ENCODE results near the gene PARD3.

The PARD3 gene

DNA sequence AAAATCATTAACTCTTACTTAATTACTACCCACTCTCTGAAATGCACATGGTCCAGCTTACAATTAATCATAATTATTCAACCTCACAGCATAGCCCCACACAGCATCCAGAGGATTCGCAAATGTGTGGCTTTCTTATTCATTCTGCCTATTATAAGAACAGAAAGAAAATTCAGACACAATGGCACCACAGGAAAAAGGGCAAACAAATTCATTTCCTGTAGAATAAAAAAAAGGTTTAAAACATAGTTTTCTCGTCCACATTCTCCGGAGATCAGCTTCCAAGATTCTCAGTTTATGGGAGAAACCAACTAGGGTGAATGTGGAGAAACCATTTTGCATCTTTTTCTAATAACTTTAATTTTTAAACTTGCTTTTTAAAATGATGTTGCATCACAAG lies 201.6 kb downstream of the PARD3 start:
- H3K36me3 ChIP-seq (ENCODE audit: control insufficient read depth, low read depth, low read length): no peaks in the 10 kb centered on the region
- H3K4me3 ChIP-seq (ENCODE audit: low read length): no peak overlapping the region
- no peaks in the 10 kb centered on the region for H3K9me3 ChIP-seq (ENCODE audit: control insufficient read depth, low read depth, low read length)
- H3K27me3 ChIP-seq (ENCODE audit: control insufficient read depth, insufficient read depth, low read length): no peaks in the 10 kb centered on the region
- H3K27ac ChIP-seq (ENCODE audit: low read length): no peak overlapping the region
- H3K4me1 ChIP-seq (ENCODE audit: control insufficient read depth, low read depth, low read length): peaks cover 16% of the 10 kb centered on the region
- no peak overlapping the region for H3K9ac ChIP-seq (ENCODE audit: low read length)

DNA sequence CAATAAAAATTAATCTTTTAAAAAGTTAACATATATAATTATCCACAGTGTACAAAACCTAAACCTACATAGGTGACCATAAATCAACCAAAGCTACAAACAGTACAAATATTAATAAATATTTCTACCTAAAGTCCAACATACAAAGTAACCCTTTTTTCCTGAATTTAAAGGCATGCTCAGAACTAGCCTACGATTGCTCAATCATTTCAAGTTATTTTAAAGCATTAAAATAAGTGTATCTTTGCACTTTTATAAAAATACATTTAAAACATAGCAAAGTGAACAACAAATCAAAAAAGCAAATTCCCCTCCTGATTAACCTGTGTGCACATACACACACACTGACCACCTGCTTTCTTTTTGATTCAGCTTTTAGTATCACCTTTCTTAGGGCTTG lies 202.2 kb downstream of the PARD3 start:
- no peaks in the 10 kb centered on the region for H3K27me3 ChIP-seq (ENCODE audit: control insufficient read depth, insufficient read depth, low read length)
- H3K9me3 ChIP-seq (ENCODE audit: control insufficient read depth, low read depth, low read length): no peaks in the 10 kb centered on the region
- H3K27ac ChIP-seq (ENCODE audit: low read length): no peak overlapping the region
- peaks cover 16% of the 10 kb centered on the region for H3K4me1 ChIP-seq (ENCODE audit: control insufficient read depth, low read depth, low read length)
- H3K9ac ChIP-seq (ENCODE audit: low read length): no peak overlapping the region
- H3K4me3 ChIP-seq (ENCODE audit: low read length): no peak overlapping the region
- H3K36me3 ChIP-seq (ENCODE audit: control insufficient read depth, low read depth, low read length): no peaks in the 10 kb centered on the region

DNA sequence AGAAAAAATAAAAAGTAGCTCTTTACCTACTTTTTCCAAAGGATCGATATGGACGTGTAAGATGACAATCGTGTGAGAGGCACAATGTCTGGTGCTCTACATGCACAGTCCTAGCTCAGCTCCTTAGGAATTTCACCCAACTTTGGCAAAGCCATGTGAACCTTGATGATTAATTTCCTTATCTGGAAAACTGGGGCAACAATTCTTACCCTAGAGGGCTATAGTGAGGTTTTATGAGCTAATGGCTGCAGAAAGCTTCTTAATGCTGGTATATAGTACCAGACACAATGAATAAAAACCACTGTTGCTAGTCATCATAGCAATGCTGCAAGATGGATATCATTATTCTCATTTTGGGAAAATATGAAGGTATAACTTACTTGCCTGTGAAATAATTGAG lies 202.7 kb downstream of the PARD3 start:
- Histone ChIP-seq H3K4me1 (ENCODE audit: control insufficient read depth, low read depth, low read length) (peaks cover 16% of the 10 kb centered on the region), H3K27ac (ENCODE audit: low read length) (no peak overlapping the region), H3K9ac (ENCODE audit: low read length) (no peak overlapping the region), H3K27me3 (ENCODE audit: control insufficient read depth, insufficient read depth, low read length) (no peaks in the 10 kb centered on the region), H3K9me3 (ENCODE audit: control insufficient read depth, low read depth, low read length) (no peaks in the 10 kb centered on the region), H3K4me3 (ENCODE audit: low read length) (no peak overlapping the region), H3K36me3 (ENCODE audit: control insufficient read depth, low read depth, low read length) (no peaks in the 10 kb centered on the region)

DNA sequence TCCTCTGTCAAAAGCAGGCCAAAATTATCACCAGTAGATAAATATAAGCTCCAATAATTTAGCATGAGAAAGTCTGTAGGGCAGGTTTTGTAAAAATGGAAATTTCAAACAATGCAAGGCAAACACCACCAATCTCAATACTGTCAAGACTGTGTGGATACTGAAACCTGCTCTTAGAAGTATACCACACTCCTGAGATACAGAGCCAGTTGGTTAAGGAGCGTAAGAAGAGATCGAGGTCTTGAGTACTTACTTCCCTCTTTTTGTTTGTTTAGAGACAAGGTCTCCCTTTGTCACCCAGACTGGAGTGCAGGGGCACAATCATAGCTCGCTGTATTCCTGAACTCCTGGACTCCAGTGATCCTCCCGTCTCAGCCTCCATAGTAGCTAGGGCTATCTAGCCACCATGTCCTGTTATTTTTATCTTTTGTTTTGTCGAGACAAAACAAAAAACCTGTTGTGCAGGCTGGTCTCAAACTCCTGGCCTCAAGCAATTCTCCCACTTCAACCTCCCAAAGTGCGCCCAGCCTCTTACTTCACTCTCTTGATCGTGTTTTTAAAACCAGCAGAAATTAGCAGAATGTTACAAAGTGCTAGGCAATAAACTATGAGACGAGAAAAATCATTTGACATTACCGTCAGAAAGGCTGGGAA lies 205.7 kb downstream of the PARD3 start:
- Histone ChIP-seq H3K4me1 (ENCODE audit: control insufficient read depth, low read depth, low read length) (peaks cover 16% of the 10 kb centered on the region), H3K4me3 (ENCODE audit: low read length) (no peak overlapping the region), H3K9me3 (ENCODE audit: control insufficient read depth, low read depth, low read length) (no peaks in the 10 kb centered on the region), H3K9ac (ENCODE audit: low read length) (no peak overlapping the region), H3K27me3 (ENCODE audit: control insufficient read depth, insufficient read depth, low read length) (no peaks in the 10 kb centered on the region), H3K27ac (ENCODE audit: low read length) (no peak overlapping the region), H3K36me3 (ENCODE audit: control insufficient read depth, low read depth, low read length) (no peaks in the 10 kb centered on the region)

DNA sequence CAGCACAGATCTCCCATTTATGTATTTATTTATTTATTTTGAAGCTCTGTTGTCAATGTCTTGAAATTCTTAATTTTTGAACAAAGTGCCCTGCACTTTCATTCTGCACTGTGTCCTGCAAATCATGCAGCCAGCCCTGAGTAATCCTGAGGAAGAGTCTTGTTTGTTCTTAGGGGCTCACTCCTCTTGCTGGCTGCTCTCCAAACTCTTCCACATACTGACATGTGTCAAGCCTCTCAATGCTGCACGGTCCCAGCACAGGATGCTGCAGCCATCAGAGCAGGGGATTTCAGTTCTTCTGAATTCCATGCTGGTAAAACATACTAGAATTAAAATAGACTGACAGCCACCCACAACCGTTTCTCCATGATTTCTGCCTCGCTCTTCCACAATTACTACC lies 207.2 kb downstream of the PARD3 start:
- no peaks in the 10 kb centered on the region for H3K9me3 ChIP-seq (ENCODE audit: control insufficient read depth, low read depth, low read length)
- no peaks in the 10 kb centered on the region for H3K27me3 ChIP-seq (ENCODE audit: control insufficient read depth, insufficient read depth, low read length)
- no peaks in the 10 kb centered on the region for H3K36me3 ChIP-seq (ENCODE audit: control insufficient read depth, low read depth, low read length)
- H3K27ac ChIP-seq (ENCODE audit: low read length): no peak overlapping the region
- H3K4me3 ChIP-seq (ENCODE audit: low read length): no peak overlapping the region
- H3K9ac ChIP-seq (ENCODE audit: low read length): no peak overlapping the region
- peaks cover 3% of the 10 kb centered on the region for H3K4me1 ChIP-seq (ENCODE audit: control insufficient read depth, low read depth, low read length)

DNA sequence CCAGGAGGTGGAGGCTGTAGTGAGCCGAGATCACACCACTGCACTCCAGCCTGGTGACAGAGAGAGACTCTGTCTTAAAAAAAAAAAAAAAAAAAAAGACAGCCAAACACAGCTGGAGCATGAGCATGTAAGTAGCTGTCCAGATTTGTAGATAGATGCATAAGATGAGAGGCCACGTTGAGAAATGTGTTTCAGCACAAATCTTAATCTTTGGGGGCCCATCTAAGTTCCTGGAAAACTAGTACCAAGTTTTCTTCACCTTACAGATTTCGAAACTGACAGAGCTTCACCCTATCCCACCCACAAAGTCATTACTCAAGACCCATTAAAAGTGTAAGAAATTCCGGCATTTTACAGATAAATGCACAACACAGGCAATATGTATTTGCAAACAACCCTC lies 208.2 kb downstream of the PARD3 start:
- Histone ChIP-seq H3K9ac (ENCODE audit: low read length) (no peak overlapping the region), H3K4me1 (ENCODE audit: control insufficient read depth, low read depth, low read length) (no peaks in the 10 kb centered on the region), H3K27me3 (ENCODE audit: control insufficient read depth, insufficient read depth, low read length) (no peaks in the 10 kb centered on the region), H3K27ac (ENCODE audit: low read length) (no peak overlapping the region), H3K9me3 (ENCODE audit: control insufficient read depth, low read depth, low read length) (no peaks in the 10 kb centered on the region), H3K4me3 (ENCODE audit: low read length) (no peak overlapping the region), H3K36me3 (ENCODE audit: control insufficient read depth, low read depth, low read length) (no peaks in the 10 kb centered on the region)

DNA sequence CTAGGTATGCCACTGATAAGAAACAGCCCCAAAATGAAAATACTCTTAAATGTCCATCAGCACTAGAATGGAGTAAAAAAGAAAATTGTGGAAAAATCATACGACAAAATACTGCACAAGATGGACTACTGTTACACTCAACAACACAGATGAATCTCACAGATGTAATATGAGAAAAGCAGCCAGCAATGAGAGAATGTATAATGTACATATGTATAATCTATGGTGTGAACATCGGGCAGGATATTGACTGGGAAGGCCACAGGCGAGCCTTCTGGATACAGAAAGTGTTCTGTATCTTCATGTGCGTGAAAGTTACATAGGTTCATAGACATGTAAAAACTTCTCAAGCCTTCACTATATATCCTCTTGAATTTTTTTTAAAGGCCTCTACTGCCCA lies 212.6 kb downstream of the PARD3 start:
- Histone ChIP-seq H3K9me3 (ENCODE audit: control insufficient read depth, low read depth, low read length) (no peaks in the 10 kb centered on the region), H3K27me3 (ENCODE audit: control insufficient read depth, insufficient read depth, low read length) (no peaks in the 10 kb centered on the region), H3K36me3 (ENCODE audit: control insufficient read depth, low read depth, low read length) (no peaks in the 10 kb centered on the region), H3K4me1 (ENCODE audit: control insufficient read depth, low read depth, low read length) (no peaks in the 10 kb centered on the region), H3K4me3 (ENCODE audit: low read length) (no peak overlapping the region), H3K27ac (ENCODE audit: low read length) (no peak overlapping the region), H3K9ac (ENCODE audit: low read length) (no peak overlapping the region)

DNA sequence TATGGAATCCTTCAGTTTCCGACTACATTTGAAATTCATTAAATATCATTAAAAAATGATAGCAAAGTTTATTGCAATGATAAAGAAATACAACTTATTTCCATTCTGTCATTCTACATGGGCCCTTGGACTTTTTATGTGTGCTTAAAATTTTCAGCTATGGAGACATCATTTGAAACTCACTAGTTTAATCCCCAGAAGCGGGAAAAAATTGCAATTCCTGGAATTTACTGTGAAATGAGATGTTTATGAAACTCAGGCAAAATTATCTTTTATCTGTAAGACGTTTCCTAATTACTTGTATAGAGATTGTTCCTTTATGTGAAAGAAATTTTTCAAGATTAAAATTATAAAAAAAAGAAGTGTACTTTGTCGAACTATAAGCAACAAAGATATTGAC lies 213.4 kb downstream of the PARD3 start:
- Histone ChIP-seq H3K36me3 (ENCODE audit: control insufficient read depth, low read depth, low read length) (no peaks in the 10 kb centered on the region), H3K4me1 (ENCODE audit: control insufficient read depth, low read depth, low read length) (peaks cover 3% of the 10 kb centered on the region), H3K27me3 (ENCODE audit: control insufficient read depth, insufficient read depth, low read length) (no peaks in the 10 kb centered on the region), H3K4me3 (ENCODE audit: low read length) (no peak overlapping the region), H3K9me3 (ENCODE audit: control insufficient read depth, low read depth, low read length) (no peaks in the 10 kb centered on the region), H3K9ac (ENCODE audit: low read length) (no peak overlapping the region), H3K27ac (ENCODE audit: low read length) (no peak overlapping the region)

DNA sequence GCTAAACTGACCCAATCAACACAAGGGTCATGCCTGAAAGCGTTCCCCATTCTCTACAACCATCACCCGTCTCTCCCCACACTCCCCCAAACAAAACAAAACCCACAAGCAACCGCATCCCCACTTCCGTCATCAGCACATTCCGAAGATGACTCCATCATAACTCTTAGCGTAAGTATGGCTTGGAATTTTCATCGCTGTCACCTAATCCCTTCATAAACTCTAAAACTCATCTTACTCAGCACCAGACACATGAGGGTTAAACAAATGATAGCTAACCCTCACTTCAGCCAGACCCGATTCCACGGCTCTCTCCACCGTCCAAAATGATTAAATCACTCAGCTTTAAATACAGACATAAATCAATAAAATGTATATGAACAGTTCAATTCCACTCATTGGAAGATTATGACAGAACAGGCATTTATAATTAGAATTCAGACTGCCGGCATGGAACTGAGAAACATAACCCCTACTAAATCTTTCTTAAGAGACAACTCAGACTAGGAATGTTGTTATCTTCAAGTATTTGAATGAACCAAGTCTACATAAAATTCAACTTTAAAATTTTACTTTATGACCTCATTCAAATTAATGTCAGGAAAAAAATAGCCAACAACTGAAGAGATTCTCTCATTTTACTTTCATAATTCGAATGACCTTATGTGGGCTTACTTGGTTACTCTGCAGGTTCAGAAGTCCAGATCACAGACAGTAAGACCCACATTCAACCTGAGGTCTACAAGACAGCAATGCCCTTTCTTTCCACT lies 215.9 kb downstream of the PARD3 start:
- Histone ChIP-seq H3K27ac (ENCODE audit: low read length) (no peak overlapping the region), H3K9me3 (ENCODE audit: control insufficient read depth, low read depth, low read length) (no peaks in the 10 kb centered on the region), H3K4me1 (ENCODE audit: control insufficient read depth, low read depth, low read length) (peaks cover 6% of the 10 kb centered on the region), H3K4me3 (ENCODE audit: low read length) (no peak overlapping the region), H3K27me3 (ENCODE audit: control insufficient read depth, insufficient read depth, low read length) (no peaks in the 10 kb centered on the region), H3K9ac (ENCODE audit: low read length) (no peak overlapping the region), H3K36me3 (ENCODE audit: control insufficient read depth, low read depth, low read length) (no peaks in the 10 kb centered on the region)

DNA sequence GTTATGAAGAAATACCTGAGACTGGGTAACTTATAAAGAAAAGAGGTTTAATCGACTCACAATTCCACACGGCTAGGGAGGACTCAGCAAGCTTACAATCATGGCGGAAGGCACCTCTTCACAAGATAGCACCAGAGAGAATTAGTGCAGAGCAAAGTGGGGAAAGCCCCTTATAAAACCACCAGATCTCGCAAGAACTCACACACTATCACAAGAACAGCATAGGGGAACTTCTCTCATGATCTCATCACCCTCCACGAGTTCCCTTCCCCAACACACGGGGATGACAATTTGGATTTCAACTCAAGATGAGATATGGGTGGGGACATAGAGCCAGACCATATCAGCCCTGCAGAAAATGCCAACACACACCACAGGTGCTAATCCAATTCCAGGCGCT lies 218.7 kb downstream of the PARD3 start:
- Histone ChIP-seq H3K9ac (ENCODE audit: low read length) (no peak overlapping the region), H3K9me3 (ENCODE audit: control insufficient read depth, low read depth, low read length) (no peaks in the 10 kb centered on the region), H3K27ac (ENCODE audit: low read length) (no peak overlapping the region), H3K36me3 (ENCODE audit: control insufficient read depth, low read depth, low read length) (no peaks in the 10 kb centered on the region), H3K4me1 (ENCODE audit: control insufficient read depth, low read depth, low read length) (peaks cover 6% of the 10 kb centered on the region), H3K27me3 (ENCODE audit: control insufficient read depth, insufficient read depth, low read length) (no peaks in the 10 kb centered on the region), H3K4me3 (ENCODE audit: low read length) (no peak overlapping the region)

DNA sequence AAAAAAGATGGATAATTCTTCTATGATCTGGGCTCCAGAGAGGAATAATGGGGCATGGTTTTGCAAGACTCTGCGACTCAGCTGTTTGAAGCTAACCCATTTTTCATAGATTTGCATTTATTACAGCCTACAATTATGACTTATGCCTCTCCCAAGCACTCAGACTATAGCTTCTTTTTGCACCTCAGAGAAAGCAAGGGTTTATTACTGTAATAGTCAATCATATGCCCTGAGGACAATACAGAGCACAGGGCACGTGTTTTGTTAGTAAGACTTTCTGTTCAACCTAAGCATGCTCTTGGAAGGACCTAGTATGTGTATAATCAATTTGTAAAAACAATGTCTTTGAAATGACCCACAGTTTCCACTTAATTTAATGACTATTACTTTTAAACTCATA lies 221.2 kb downstream of the PARD3 start:
- H3K4me1 ChIP-seq (ENCODE audit: control insufficient read depth, low read depth, low read length): peaks cover 6% of the 10 kb centered on the region
- H3K27ac ChIP-seq (ENCODE audit: low read length): no peak overlapping the region
- no peaks in the 10 kb centered on the region for H3K9me3 ChIP-seq (ENCODE audit: control insufficient read depth, low read depth, low read length)
- no peaks in the 10 kb centered on the region for H3K27me3 ChIP-seq (ENCODE audit: control insufficient read depth, insufficient read depth, low read length)
- H3K36me3 ChIP-seq (ENCODE audit: control insufficient read depth, low read depth, low read length): no peaks in the 10 kb centered on the region
- H3K9ac ChIP-seq (ENCODE audit: low read length): no peak overlapping the region
- H3K4me3 ChIP-seq (ENCODE audit: low read length): no peak overlapping the region

DNA sequence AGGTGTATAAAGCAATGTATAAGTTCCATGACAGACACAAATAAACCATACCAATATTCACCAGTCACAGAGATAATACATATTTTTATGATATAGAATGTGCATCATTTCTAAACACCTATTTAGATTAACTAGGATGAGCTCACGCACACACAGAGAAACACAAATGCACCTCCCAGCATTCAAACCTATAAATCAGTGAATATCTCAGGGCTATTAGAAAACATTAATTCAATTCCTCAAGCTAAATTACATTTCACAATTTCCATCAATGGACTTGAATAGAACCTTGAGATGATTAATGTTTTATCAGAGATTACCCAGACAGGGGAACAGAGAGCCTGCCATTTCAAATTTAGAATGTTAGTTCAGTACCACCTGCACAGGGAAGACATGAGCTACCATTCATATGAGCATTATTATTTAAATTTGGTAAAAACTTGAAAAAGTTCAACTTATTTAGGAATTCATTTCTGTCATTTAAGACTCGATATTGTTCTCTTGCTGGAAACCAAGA lies 221.7 kb downstream of the PARD3 start:
- Histone ChIP-seq H3K9me3 (ENCODE audit: control insufficient read depth, low read depth, low read length) (no peaks in the 10 kb centered on the region), H3K27me3 (ENCODE audit: control insufficient read depth, insufficient read depth, low read length) (no peaks in the 10 kb centered on the region), H3K36me3 (ENCODE audit: control insufficient read depth, low read depth, low read length) (no peaks in the 10 kb centered on the region), H3K27ac (ENCODE audit: low read length) (no peak overlapping the region), H3K4me3 (ENCODE audit: low read length) (no peak overlapping the region), H3K4me1 (ENCODE audit: control insufficient read depth, low read depth, low read length) (peaks cover 6% of the 10 kb centered on the region), H3K9ac (ENCODE audit: low read length) (no peak overlapping the region)

Data from iPS-18a (cell line).